GM21515 (cell line): ENCODE data around the gene CHRND.

Experiments
- ATAC-seq: cut with Tn5 transposase; IDR thresholded peaks from one replicate; pipeline ENCODE4 v1.9.1; 2021; ENCODE audit not compliant: unreplicated experiment

The CHRND gene

DNA sequence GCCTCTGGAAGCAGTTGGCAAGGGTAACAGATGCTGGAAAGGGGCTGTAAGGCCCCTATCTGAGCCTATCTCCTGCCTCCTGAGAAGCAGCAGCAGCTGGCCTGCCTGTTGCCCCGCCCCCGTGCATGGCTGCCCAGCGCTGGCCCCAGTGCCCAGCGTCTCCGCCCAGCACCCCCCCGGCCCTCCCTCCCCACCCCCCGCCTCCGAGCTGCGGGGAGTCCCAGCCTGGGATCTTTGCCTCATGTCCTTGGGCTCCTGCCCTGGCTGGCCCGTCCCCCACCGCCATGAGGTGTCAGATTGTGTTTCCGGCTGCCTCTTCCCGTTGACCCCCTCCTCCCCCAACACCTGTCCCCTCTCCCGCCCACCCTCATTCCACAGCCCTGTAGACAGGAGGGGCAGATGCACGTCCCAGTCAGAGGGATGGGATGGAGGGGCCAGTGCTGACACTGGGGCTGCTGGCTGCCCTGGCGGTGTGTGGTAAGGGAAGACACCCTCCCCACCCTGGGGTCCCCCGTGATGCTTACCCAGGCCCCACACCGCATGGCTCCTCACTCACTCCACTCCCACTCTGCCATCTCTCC is at the start of gene CHRND:
CHRND (plus strand) TSS at position 370 of the 581 bp plus-strand sequence; CDS start at position 426, 56 bp downstream.
- no peak for ATAC-seq

DNA sequence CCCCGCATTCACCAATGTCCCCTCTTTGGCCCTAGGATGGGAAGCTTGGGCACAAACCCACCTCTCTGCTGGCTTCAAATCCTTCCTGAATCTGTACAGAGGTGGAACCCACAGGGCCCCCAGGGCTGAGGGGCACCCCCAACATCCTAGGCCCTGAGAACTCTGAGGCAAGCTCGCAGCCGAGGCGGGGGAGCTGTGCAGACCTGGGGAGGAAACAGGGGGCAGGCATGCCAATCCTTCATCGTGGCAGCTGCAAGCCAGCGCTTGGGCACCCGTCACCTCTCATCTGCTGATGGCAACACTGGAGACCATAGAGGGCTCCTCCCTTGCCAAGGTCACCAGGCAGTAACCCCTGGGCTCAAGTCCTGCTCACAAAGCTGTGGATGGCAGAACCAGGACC is 49.2 kb upstream of the CHRND start:
- ATAC-seq: no peak

DNA sequence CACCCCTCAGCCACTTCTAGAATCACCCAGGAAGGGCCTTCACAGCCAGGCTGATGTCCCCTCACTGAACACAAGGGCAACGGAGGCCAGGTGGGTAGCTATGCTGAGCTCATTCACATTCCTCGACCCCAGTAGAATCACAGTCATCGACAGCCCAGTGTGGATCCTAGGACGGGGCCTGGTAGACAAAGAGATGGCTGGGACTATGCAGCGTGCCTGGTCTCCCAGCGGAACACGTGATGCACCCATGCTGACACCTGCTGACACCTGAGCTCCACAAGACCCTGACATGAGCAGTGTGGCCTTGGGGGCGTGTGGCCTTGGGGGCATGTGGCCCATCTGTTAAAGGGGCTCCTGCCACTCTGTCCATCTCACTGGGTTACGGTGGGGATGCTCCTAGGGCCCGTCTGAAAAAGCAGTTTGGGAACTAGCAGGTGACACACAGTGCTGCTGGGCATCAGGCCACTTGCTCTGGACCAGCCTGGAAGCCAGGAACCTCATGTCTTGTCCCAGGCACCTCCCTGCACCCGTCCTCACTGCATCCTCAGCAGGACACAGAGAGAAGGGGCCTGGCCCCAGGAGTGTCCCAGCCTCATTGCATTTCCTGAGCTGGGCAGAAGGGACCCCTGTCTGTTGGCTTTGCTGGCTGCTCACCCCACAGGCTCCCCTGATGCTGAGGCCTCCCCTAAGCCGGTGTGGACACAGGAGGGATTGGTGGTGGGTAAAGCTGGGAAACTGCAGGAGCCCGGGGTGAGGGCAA is 48.0 kb upstream of the CHRND start:
- ATAC-seq: no peak

DNA sequence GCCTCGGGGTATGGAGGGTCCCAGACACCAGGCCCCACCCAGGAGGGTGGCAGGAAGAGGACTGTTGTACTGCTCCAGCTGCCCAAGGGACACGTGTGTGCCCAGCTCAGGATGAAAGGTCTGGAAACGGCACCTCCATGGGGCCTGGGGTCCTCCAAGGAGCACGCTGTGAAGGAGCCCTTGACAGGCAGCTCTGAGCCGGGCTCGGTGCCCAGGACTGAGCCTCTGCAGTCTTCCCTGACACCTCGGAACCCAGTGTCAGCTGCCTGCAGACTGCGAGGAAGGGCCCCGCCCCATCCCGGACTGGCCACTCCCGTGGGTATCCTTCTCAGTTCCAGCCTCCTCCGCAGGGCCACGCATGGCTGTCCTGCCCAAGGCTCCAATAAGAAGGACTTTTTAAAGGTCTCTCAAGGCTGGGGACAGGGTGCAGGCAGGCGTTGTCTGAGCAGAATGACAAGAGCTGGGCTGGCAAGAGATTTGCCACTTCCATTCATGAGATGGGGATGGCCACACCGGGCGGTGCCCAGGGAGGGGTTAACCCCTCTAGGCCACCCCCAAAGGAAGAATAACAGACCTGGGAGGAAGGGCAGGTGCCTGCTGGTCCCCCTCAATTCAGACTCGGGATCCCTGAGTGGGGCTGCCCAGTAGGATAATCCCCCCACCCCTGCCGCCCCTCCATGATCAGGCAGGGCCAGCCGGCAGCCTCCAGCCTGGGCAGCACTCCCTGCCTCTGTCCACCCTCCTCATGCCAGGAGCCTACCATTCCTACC is 47.2 kb upstream of the CHRND start:
- ATAC-seq: no peak

DNA sequence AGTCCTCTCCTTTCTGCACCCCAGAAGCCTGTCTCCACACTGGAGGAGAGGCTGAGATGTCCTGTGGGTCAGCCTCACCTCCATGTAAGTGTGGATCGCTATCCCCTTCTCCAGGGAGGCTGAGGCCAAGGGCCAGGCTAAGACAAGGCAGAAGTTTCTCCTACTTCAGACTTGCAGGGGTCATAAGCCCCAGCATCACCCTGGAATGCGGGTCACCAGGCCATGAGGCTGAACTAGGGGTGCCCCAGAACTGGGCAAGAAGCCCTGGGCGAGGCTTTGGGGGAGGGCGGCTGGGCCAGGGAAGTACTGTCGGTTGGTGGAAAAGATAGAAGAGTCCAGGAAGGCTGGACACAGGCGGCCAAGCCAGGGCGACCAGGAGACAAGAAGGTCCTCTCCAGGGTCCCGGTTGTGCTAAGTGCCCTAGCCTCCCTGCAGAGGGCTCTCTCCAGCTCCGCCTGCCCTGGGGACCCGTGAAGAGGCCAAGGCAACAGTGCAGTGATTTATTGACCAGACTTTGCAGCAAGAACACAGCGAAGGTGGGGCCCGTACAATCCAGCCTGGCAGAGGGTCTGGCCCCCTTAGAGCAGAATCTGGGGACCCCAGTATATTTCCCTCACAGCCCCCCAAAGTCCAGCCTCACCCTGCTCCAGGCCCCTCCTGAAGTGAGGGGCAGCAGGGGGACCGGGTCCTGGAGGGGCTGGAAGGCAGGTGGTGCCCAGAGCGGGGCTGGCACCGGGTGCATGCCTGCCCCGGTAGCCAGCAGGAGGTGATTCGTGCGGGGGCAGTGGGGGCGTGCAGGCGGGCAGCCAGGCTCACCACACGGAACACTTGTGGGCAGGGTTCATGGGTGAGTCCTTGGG is 46.4 kb upstream of the CHRND start:
- no peak for ATAC-seq

DNA sequence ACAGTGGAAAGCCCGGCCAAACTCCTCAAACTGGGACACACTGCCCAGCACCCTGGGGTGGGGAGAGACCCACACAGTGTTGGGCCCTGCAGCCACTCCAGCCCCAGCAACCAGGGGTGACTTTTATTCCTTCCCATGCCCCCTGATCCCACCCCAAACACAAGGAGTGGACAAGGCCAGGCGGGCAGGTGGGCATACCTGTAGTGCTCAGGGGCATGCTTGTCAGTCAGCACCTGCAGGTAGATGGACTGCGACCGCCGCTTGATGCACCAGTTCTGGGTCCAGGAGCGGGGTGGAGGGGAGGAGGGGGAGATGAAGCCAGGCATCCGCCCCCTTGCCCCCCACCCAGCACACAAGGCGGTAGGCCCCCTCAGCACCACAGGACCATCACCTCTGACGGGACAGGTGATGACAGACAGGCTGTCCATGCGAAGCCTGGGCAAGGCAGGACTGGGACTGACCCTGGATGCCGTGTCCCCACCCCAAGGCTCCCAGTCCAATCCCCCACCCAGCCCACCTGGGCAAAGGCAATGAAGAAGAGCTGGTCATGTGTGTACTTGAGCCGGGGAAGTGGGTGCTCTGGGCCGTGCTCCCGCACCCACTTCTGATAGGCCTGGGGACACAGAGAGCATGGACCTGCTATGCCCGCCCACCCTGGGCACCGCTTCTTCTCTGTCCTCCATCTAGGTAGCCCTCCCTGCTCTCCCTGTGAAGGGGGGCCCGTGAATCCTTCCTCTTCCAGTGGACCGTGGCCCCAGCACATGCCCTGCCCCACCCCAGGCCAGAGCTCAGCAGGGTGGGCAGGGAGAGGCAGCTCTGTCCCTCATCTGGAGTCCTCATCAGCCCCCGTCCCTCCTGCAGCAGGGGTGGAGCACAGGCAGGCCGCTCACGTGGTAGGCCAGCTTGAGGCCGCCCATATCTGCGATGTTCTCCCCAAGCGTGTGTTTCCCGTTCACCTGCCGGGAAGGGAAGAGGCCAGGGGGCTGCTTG is 45.5 kb upstream of the CHRND start:
- no peak for ATAC-seq

GRCh38 chr2:232481322-232482140 is 44.4 kb upstream of the CHRND start:
- ATAC-seq: no peak

GRCh38 chr2:232482301-232483238 is 43.4 kb upstream of the CHRND start:
- ATAC-seq: no peak

DNA sequence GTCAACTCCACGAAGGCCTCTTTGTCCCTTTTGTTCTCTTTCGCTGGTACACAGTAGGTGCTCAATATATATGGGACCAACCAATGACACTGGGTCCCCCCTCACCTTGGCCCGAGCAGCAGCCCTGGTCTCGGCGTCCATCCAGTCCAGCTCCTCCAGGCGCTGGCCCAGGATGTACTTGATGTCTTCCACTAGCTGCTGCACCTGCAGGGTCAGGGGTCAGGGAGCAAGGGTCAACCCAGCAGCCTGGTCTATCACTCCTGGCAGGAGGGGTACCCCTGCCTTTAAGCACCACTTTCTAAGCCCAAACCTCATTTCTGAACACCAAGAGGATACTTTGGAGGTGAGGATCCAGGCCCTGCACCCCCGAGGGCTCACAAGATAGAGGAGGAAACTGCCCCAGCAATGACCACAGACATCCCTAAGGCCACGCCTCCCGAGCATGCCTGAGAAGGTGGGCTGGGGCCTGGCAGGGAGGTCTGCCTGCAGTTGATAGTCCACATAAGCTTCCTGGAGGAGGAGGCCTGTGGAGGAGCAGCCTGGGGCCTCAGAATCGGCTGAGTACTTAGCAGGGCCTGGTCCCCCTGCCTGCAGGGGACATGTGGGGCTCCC is 42.5 kb upstream of the CHRND start:
- no peak for ATAC-seq

GRCh38 chr2:232483923-232484627 is 41.9 kb upstream of the CHRND start:
- ATAC-seq: no peak

DNA sequence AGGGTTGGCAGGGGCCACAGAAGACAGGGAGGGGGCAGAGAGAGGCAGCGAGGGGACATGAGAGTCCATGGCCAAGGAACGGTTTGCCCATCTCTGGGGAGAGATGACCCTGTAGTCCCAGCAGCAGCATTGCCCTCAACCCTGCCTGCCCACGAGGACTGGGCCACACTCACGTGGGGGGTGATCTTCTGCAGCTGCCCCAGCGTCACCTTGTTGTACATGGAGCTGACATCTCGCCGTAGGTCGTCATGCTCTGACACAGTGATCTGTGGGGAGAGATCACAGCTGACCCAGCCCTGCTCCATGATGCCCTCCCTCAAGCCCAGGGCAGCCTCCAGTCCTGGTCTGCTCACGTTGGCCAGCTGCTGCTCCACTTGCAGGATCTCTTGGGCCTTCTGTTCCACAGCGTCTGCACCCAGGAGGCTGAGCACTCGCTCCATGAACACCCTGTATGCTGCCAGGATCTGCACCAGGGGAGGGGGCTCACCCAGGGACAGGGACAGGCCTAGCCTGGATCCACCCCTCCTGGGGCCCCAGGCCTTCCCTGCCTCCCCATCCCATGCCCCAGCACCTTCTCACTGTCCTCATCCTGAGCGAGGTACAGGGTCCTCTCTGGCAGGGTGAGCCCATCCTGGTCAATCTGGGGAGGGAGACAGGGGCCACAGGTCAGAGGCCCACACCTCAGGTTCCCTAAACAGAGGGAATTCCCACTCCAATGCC is 41.2 kb upstream of the CHRND start:
- no peak for ATAC-seq

- no peak for ATAC-seq
Observed at GRCh38 chr2:232485348-232485756, 40.6 kb upstream of the CHRND start.

GRCh38 chr2:232485757-232486557 is 40.0 kb upstream of the CHRND start:
- ATAC-seq: no peak

DNA sequence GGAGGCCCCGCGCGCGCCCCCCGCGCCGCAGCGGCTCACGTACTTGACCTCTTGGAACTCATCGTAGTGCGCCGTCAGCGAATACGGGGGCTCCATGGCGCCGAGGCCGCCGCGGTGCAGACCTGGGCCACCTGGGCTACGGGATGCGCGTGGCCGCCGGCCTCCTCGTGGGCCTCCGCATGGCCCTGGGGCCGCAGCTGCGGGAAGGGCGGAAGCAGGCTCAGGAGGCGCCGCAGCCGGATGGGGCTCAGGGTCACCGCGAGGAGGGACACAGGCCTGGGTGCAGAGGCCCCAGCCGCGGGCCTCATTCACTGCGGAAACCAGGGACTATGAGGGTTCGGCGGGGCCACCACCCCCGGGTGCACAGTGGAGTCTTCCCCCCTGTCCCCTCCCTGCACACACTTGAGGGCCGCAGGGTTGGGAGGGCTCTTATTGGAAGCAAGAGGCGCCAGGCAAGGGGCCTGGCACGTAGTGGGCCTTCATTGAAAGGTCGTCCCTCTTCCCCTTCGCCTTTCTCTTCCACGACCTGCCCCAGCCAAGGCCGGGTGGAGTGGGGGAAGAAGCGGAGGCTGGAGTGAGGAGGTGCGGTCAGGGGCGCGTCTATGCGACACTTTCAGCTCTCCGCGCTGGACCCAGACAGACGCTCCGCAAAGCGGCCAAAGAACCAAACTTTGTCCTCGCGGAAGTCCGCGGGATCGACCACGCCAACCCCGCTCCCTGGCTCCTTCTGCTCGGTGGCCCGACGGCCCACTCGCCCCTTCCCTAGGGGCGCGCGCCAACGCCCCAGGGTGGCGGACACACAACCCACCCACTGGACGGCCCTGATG is 39.2 kb upstream of the CHRND start:
- ATAC-seq: no peak
